ENCODE data around the gene PROCR. TPM values are rescaled to one million over a fixed set of nuclear protein-coding genes. Genes with fewer than 3 reads are reported as not detected.
"Not testable (repeated sequence)": the region's sequence is repeated elsewhere in the genome, so short reads cannot be mapped to it uniquely, and the experiment has no call there.

Gene PROCR
- total RNA-seq, 4 donors from 2014 or later = 18.3 to 74.7 (median 38.1) TPM

DNA sequence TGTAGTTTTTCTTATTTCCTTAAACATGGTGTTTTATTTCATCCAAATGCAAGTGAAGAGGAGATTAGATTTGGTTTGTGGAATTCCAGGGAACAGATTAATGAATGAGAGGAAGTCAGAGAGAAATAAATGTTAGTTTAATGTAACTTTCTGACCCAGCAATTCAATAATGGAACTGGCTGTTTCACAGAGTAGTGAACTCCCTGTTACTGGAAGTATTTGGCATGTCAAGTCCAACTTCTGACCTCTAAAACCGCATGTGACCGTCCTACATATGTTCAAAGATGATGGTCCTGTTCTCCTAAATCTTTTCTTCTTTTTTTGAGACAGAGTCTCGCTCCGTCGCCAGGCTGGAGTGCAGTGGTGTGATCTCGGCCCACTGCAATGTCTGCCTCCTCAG, 18.7 kb downstream of the PROCR start:
- no peak for DNase-seq (ENCODE audit: extremely low spot score)
- H3K27ac ChIP-seq (replicated peaks in 1 of 4) = peak overlapping the region in 1 of 4 donors; percentile 7
- H3K27me3 ChIP-seq = no peaks in the 10 kb centered on the region
- no peaks in the 10 kb centered on the region for H3K9me3 ChIP-seq
- intact Hi-C loops (cut with DNase I) = no loop called here
- peaks cover 0 to 5% (median 0%) of the 10 kb centered on the region in 4 donors for H3K36me3 ChIP-seq
- no peak overlapping the region for H3K4me3 ChIP-seq
- H3K4me1 ChIP-seq = peaks cover 0 to 18% (median 10%) of the 10 kb centered on the region in 4 donors
- WGBS = 89% methylated on average over 6 of the region's 6 CpGs
- TF ChIP-seq EP300 (IDR thresholded peaks at IDR 0.05) = no peak
- TF ChIP-seq POLR2AphosphoS5 (IDR thresholded peaks at IDR 0.05) = no peak
- TF ChIP-seq, protein P1, sequence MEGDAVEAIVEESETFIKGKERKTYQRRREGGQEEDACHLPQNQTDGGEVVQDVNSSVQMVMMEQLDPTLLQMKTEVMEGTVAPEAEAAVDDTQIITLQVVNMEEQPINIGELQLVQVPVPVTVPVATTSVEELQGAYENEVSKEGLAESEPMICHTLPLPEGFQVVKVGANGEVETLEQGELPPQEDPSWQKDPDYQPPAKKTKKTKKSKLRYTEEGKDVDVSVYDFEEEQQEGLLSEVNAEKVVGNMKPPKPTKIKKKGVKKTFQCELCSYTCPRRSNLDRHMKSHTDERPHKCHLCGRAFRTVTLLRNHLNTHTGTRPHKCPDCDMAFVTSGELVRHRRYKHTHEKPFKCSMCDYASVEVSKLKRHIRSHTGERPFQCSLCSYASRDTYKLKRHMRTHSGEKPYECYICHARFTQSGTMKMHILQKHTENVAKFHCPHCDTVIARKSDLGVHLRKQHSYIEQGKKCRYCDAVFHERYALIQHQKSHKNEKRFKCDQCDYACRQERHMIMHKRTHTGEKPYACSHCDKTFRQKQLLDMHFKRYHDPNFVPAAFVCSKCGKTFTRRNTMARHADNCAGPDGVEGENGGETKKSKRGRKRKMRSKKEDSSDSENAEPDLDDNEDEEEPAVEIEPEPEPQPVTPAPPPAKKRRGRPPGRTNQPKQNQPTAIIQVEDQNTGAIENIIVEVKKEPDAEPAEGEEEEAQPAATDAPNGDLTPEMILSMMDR (IDR thresholded peaks at IDR 0.05) = no peak

DNA sequence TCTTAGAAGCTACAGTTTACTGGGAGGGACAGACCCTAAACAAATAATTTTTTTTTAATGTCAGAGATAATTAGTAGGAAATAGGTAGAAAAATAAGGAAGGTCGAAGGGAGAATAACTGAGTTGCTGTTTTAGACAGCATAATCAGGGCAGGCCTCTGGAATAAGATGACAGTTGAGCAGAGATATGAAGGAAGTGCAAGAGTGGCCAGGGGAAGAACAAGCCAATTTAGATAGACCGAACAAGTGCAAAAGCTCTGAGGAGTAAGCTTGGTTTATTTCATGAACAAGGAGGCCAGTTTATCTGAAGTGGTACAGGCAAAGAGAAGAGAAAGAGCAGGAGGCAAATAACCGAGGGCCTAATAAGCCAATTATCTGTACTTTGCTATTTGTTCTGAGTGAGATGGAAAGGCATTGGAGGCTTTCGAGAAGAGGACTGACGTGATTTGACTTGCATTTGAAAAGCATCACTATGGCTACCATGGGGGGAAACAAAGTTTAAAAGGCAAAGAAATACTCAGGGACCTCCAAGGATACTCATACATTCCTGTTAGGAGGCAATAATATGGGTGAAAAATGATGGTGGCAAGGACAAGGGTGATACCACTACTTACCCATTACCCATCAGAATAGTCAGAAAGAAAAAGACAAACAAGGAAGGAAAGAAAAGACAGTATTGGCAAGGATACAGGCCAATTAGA, 19.7 kb downstream of the PROCR start:
- Histone ChIP-seq H3K9me3 (peaks cover 0 to 8% (median 3%) of the 10 kb centered on the region in 4 donors), H3K4me1 (peaks cover 0 to 18% (median 10%) of the 10 kb centered on the region in 4 donors), H3K36me3 (peaks cover 0 to 5% (median 0%) of the 10 kb centered on the region in 4 donors), H3K4me3 (no peak overlapping the region), H3K27me3 (no peaks in the 10 kb centered on the region), H3K27ac (replicated peaks in 1 of 4) (no peak overlapping the region)
- intact Hi-C loops (cut with DNase I) = no loop called here
- no peak for TF ChIP-seq POLR2A (IDR thresholded peaks at IDR 0.05; ENCODE audit: low read depth)
- no peak for DNase-seq (ENCODE audit: extremely low spot score)
- 86% methylated on average over 5 of the region's 5 CpGs for WGBS

DNA sequence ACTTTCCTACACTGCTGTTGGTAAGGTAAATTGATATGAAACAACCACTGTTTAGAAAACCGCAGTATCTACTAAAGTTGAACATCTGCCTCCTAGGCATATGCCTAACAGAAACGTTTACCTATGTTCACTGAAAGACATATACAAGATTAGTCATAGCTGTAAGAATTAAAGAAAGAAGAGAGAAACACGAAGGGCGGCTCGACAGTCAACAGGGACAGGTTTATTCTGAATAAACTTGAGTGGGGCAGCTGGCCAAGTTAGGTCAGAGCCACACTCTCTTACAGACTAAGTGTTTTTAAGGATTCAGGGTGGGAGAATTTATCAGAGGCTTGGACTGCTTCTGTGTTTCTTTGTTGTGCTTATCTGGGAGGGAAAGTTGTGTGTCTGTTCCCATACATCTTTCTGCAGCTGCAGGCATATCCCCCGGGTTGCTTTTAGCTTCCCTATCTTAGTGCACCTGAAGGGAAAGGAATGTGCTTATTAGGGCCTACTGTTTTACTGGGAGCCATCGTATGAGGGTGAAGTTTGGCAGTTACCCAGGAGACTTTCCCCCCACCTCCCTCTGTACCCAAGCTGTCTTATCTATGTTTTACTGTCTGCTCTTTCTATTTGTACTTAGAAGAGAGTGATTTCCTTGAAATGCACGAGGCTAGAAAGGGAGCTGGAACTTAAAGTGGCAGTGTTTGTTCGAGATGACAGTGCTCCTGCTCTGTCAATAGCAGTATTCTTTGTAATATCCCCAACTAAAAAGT, 20.4 kb downstream of the PROCR start:
- no peak for DNase-seq (ENCODE audit: extremely low spot score)
- intact Hi-C loops (cut with DNase I) = no loop called here
- peaks cover 0 to 13% (median 5%) of the 10 kb centered on the region in 4 donors for H3K9me3 ChIP-seq
- no peak overlapping the region for H3K4me3 ChIP-seq
- no peak overlapping the region for H3K27ac ChIP-seq (replicated peaks in 1 of 4)
- peaks cover 0 to 5% (median 0%) of the 10 kb centered on the region in 4 donors for H3K36me3 ChIP-seq
- 50% methylated on average over 9 of the region's 9 CpGs for WGBS
- H3K4me1 ChIP-seq = peaks cover 0 to 16% (median 10%) of the 10 kb centered on the region in 4 donors
- no peak for TF ChIP-seq POLR2AphosphoS5 (IDR thresholded peaks at IDR 0.05)
- TF ChIP-seq, protein P1 (IDR thresholded peaks at IDR 0.05) = no peak
- TF ChIP-seq EP300 (IDR thresholded peaks at IDR 0.05) = no peak
- H3K27me3 ChIP-seq = no peaks in the 10 kb centered on the region

DNA sequence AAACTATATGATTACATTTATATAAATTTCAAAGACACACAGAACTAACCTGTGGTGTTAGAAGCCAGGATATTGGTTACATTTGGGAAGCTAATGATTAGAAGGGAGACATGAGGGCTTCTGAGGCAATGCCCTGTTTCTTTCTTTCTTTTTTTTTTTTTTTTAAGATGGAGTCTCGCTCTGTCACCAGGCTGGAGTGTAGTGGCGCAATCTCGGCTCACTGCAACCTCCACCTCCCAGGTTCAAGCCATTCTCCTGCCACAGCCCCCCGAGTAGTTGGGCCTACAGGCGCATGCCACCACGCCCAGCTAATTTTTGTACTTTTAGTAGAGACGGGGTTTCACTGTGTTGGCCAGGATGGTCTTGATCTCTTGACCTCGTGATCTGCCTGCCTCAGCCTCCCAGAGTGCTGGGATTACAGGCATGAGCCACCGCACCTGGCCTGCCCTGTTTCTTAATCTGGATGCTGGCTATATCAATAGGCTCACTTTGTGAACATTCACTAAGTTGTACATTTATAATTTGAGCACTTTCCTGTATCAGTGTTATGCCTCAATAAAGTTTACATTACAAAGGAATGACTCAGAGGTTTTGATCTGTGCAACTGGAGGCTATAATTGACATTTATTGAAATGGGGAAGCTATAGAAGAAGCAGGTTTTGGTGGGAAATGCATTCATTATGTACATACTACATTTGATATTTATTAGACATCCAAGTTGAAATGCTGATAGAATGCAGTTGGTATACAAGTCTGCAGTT, 21.3 kb downstream of the PROCR start:
- H3K4me3 ChIP-seq; H3K27ac ChIP-seq (replicated peaks in 1 of 4); H3K36me3 ChIP-seq; intact Hi-C loops (cut with DNase I); DNase-seq (ENCODE audit: extremely low spot score); H3K4me1 ChIP-seq; H3K27me3 ChIP-seq: not testable (repeated sequence)
- 98% methylated on average over 9 of the region's 9 CpGs for WGBS
- H3K9me3 ChIP-seq = peaks cover 0 to 13% (median 5%) of the 10 kb centered on the region in 4 donors

DNA sequence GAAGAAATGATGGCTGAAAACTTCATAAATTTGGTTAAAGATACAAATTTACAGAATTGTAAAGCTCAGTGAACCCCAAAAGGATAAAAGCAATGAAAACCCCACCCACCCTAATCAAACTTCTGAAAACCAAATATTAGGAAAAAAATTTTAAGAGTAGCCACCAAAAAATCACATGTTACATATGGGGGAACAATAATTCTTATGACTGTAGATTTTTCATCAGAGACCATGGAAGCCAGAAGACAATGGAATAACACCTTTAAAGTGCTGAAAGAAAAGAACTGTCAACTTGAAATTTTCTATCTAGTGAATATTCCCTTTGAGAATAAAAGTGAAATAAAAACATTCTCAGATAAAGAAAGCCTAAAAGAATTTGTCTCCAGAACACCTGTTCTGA, 24.4 kb downstream of the PROCR start:
- H3K4me3 ChIP-seq = no peak overlapping the region
- TF ChIP-seq EP300 (IDR thresholded peaks at IDR 0.05) (no peak), POLR2A (IDR thresholded peaks at IDR 0.05; ENCODE audit: low read depth) (no peak), POLR2AphosphoS5 (IDR thresholded peaks at IDR 0.05) (no peak)
- TF ChIP-seq, protein P1 (IDR thresholded peaks at IDR 0.05) = no peak

More for the DNA sequence above, 24.4 kb downstream of the PROCR start:
- Histone ChIP-seq H3K36me3 (peaks cover 0 to 1% (median 0%) of the 10 kb centered on the region in 4 donors), H3K27ac (replicated peaks in 1 of 4) (no peak overlapping the region), H3K27me3 (no peaks in the 10 kb centered on the region), H3K4me1 (peaks cover 0 to 4% (median 0%) of the 10 kb centered on the region in 4 donors), H3K9me3 (peaks cover 0 to 24% (median 13%) of the 10 kb centered on the region in 4 donors)
- intact Hi-C loops (cut with DNase I) = no loop called here
- no peak for DNase-seq (ENCODE audit: extremely low spot score)

All from esophagus muscularis mucosa (tissue), 4 donors.